B cell (primary cell): ENCODE measurements around the gene LTO1. TPM values are rescaled to one million over a fixed set of nuclear protein-coding genes. Genes with fewer than 3 reads are reported as not detected.

Experiments
- ATAC-seq: fragments of 200-7000 bp; cut with Tn5 transposase; one replicate; pipeline ENCODE4 v1.10.0; 2021; ENCODE audit warnings: low read depth, mild to moderate bottlenecking, moderate number of reproducible peaks, moderate library complexity
- CTCF ChIA-PET: fragments of 350-600 bp; sonication (Branson Sonifier 250); formaldehyde crosslinking; loops from one replicate; lab custom pipeline; 2021; ENCODE audit warnings: antibody characterized with exemption, inconsistent platforms; lab: Charles Lee
- POLR2A ChIA-PET: fragments of 350-600 bp; sonication (Branson Sonifier 250); formaldehyde crosslinking; loops from one replicate; lab custom pipeline; 2021; ENCODE audit warnings: antibody characterized with exemption; lab: Charles Lee
- DNase-seq: peaks from one replicate; pipeline ENCODE4 v3.0.0; 2013
- H2AFZ ChIP-seq: 2 replicates; pipeline ENCODE4 v1.6.1; 2012; ENCODE audit warnings: mild to moderate bottlenecking, low read depth, low read length; ENCODE audit not compliant: insufficient read depth, poor library complexity, severe bottlenecking
- H3K27ac ChIP-seq, 2 donors: 1 replicate in 1 of 2; 2 replicates in 1 of 2; pipeline ENCODE4 v1.5.1; 2012 to 2013; ENCODE audit warnings: low read length in 2 of 2, mild to moderate bottlenecking in 2 of 2, moderate library complexity in 1 of 2
- H3K27me3 ChIP-seq, 4 experiments: fragments of 200-600 bp in 1 of 4; sonication (generic) in 1 of 4; replicated peaks in 1 of 4; 1 replicate in 2 of 4; 2 replicates in 2 of 4; pipeline versions ENCODE4 v1.6.1 to v1.7.0; 2013 to 2016; ENCODE audit warnings: low read length in 3 of 4, mild to moderate bottlenecking in 2 of 4, mixed read lengths in 1 of 4, moderate library complexity in 1 of 4; ENCODE audit not compliant: insufficient read depth in 4 of 4, control insufficient read depth in 3 of 4; ENCODE audit errors: control extremely low read depth in 1 of 4
- H3K36me3 ChIP-seq, 2 experiments: replicated peaks in 1 of 2; 1 replicate in 1 of 2; 2 replicates in 1 of 2; pipeline versions ENCODE4 v1.6.1 to v1.7.1; 2013; ENCODE audit warnings: low read length in 1 of 2; ENCODE audit not compliant: insufficient read depth in 2 of 2, control insufficient read depth in 1 of 2; ENCODE audit errors: control extremely low read depth in 1 of 2, extremely low read depth in 1 of 2
- H3K4me1 ChIP-seq, 2 donors: fragments of 200-600 bp in 1 of 2; sonication (generic) in 1 of 2; 1 replicate in 1 of 2; 2 replicates in 1 of 2; pipeline versions ENCODE4 v1.5.1 to v1.6.1; 2013 to 2017; ENCODE audit warnings: low read length in 2 of 2; ENCODE audit not compliant: control insufficient read depth in 2 of 2, insufficient read depth in 2 of 2
- H3K4me2 ChIP-seq: replicated peaks from 2 replicates; pipeline ENCODE3; 2012; ENCODE audit warnings: mild to moderate bottlenecking, low read depth, low read length; ENCODE audit not compliant: poor library complexity, severe bottlenecking
- H3K4me3 ChIP-seq, 5 experiments: fragments of 200-600 bp in 1 of 5; sonication (generic) in 1 of 5; 1 replicate in 3 of 5; 2 replicates in 2 of 5; pipeline versions ENCODE4 v1.5.1 to v1.7.0; 2011 to 2016; ENCODE audit warnings: low read length in 4 of 5, mild to moderate bottlenecking in 4 of 5, low read depth in 2 of 5, control low read depth in 1 of 5, moderate library complexity in 1 of 5; ENCODE audit not compliant: insufficient read depth in 1 of 5; ENCODE audit errors: control extremely low read depth in 1 of 5, extremely low read depth in 1 of 5
- H3K79me2 ChIP-seq: fragments of 200-600 bp; sonication (generic); one replicate; pipeline ENCODE4 v1.6.0; 2016; ENCODE audit warnings: low read length; ENCODE audit not compliant: control insufficient read depth, insufficient read depth
- H3K9ac ChIP-seq: fragments of 200-600 bp; sonication (generic); 2 replicates; pipeline ENCODE4 v1.6.1; 2017; ENCODE audit warnings: mild to moderate bottlenecking, low read length, moderate library complexity
- H3K9me3 ChIP-seq, 3 donors: one replicate each; pipeline versions ENCODE4 v1.6.1 to v1.7.1; 2013; ENCODE audit warnings: low read length in 2 of 3; ENCODE audit not compliant: control insufficient read depth in 2 of 3, insufficient read depth in 1 of 3; ENCODE audit errors: control extremely low read depth in 1 of 3
- H4K20me1 ChIP-seq: 2 replicates; pipeline ENCODE4 v1.6.0; 2012; ENCODE audit warnings: mild to moderate bottlenecking, low read length; ENCODE audit not compliant: insufficient read depth, control insufficient read depth, poor library complexity, severe bottlenecking
- H3K27ac Mint-ChIP-seq: one replicate; pipeline ENCODE4 v1.8.0; 2021; ENCODE audit warnings: mixed read lengths
- H3K27me3 Mint-ChIP-seq: one replicate; pipeline ENCODE4 v1.8.0; 2021; ENCODE audit warnings: mixed read lengths
- H3K4me1 Mint-ChIP-seq: one replicate; pipeline ENCODE4 v1.8.0; 2021; ENCODE audit warnings: mixed read lengths
- H3K4me3 Mint-ChIP-seq: one replicate; pipeline ENCODE4 v1.8.0; 2021; ENCODE audit warnings: mixed read lengths
- H3K9me3 Mint-ChIP-seq: one replicate; pipeline ENCODE4 v1.8.0; 2022; ENCODE audit warnings: mixed read lengths; ENCODE audit not compliant: insufficient read depth
- CTCF ChIP-seq: fragments of 200-600 bp; IDR thresholded peaks from one replicate; pipeline ENCODE4 v1.8.0; 2022; ENCODE audit warnings: antibody characterized with exemption, mild to moderate bottlenecking
- EZH2 ChIP-seq: IDR thresholded peaks from 2 replicates; pipeline ENCODE4 v1.6.1; 2012; ENCODE audit warnings: borderline replicate concordance, low read depth, mild to moderate bottlenecking, moderate library complexity, low read length; ENCODE audit not compliant: insufficient read depth, poor library complexity, severe bottlenecking
- WGBS: methylation state at CpG from one replicate; pipeline ENCODE4 v1.1.5; 2013; ENCODE audit warnings: missing lambda C conversion rate; ENCODE audit not compliant: insufficient coverage; 5-methylcytosine and 5-hydroxymethylcytosine counted together
- intact Hi-C: fragments of 100-400 bp; cut with micrococcal nuclease; formaldehyde crosslinking; loops from one replicate; pipeline ENCODE4 v1.10.0; 2022
- polyA plus RNA-seq: library from polyadenylated mRNA; depleted of rRNA; stranded (reverse); fragments of >200 nt; gene quantifications from 2 replicates; pipeline ENCODE4 v1.2.3, GENCODE V29; 2012
- total RNA-seq, 2 donors: library from RNA; stranded (reverse); fragments of 120-200 nt in 1 of 2; gene quantifications; 1 replicate in 1 of 2; 2 replicates in 1 of 2; pipeline versions ENCODE4 v1.2.3 to v1.2.4, GENCODE V29; 2013 to 2022

LTO1 gene
- total and polyA plus RNA-seq, 2 donors (not counting 1 experiment from before 2014, with no cell fraction given), result 44.4 to 68.8 TPM

GRCh38 chr11:69661413-69661715, 13.8 kb downstream of the LTO1 start:
- Histone ChIP-seq H3K36me3 (peaks cover 0 to 30% of the 10 kb centered on the region in 2 experiments), H4K20me1 (no peaks in the 10 kb centered on the region), H3K79me2 (no peaks in the 10 kb centered on the region), H3K27me3 (no peaks in the 10 kb centered on the region), H3K9ac (no peak overlapping the region), H3K27ac (no peak overlapping the region), H2AFZ (no peak overlapping the region), H3K4me1 (no peaks in the 10 kb centered on the region), H3K9me3 (no peaks in the 10 kb centered on the region), H3K4me2 (no peak overlapping the region), H3K4me3 (no peak overlapping the region)
- no peaks in the 10 kb centered on the region for H3K9me3 Mint-ChIP-seq
- ChIA-PET CTCF (no interaction called here), POLR2A (no interaction called here)
- no peak overlapping the region for H3K4me3 Mint-ChIP-seq
- no peaks in the 10 kb centered on the region for H3K4me1 Mint-ChIP-seq
- intact Hi-C loops, result no loop called here
- ATAC-seq, result no peak
- H3K27me3 Mint-ChIP-seq, result no peaks in the 10 kb centered on the region
- no peak for DNase-seq
- TF ChIP-seq EZH2 (no peak), CTCF (no peak)
- H3K27ac Mint-ChIP-seq, result no peak overlapping the region
- 95% methylated on average over 8 of the region's 10 CpGs for WGBS

- no peaks in the 10 kb centered on the region for H3K9me3 Mint-ChIP-seq
- no peaks in the 10 kb centered on the region for H3K4me1 Mint-ChIP-seq
- H3K27ac Mint-ChIP-seq, result no peak overlapping the region
- DNase-seq, result no peak
- Histone ChIP-seq H3K4me3 (no peak overlapping the region), H3K4me2 (no peak overlapping the region), H2AFZ (no peak overlapping the region), H4K20me1 (no peaks in the 10 kb centered on the region), H3K36me3 (peaks cover 0 to 18% of the 10 kb centered on the region in 2 experiments), H3K27ac (no peak overlapping the region), H3K27me3 (no peaks in the 10 kb centered on the region), H3K79me2 (no peaks in the 10 kb centered on the region), H3K9me3 (no peaks in the 10 kb centered on the region), H3K9ac (no peak overlapping the region), H3K4me1 (no peaks in the 10 kb centered on the region)
- no peaks in the 10 kb centered on the region for H3K27me3 Mint-ChIP-seq
- TF ChIP-seq CTCF, result no peak
- no peak for TF ChIP-seq EZH2
- intact Hi-C loops, result no loop called here
- no peak overlapping the region for H3K4me3 Mint-ChIP-seq
- 100% methylated on average over 1 of the region's 4 CpGs for WGBS
- POLR2A ChIA-PET, result no interaction called here
- CTCF ChIA-PET, result interaction anchor here (2.0 kb wide), 1 partner anchor 9 kb away, joined by 13 read pairs; no protein-coding TSS in a partner anchor
- no peak for ATAC-seq
Measured at GRCh38 chr11:69660001-69660500, 15.1 kb downstream of the LTO1 start.
